GM03348 (cell line): ENCODE data around the gene ADGRA3.
"Not testable (repeated sequence)": the region's sequence is repeated elsewhere in the genome, so short reads cannot be mapped to it uniquely, and the experiment has no call there.

Experiments
- DNase-seq: peaks from one replicate; pipeline ENCODE4 v3.0.0; 2012; ENCODE audit warnings: low spot score

The ADGRA3 gene

DNA sequence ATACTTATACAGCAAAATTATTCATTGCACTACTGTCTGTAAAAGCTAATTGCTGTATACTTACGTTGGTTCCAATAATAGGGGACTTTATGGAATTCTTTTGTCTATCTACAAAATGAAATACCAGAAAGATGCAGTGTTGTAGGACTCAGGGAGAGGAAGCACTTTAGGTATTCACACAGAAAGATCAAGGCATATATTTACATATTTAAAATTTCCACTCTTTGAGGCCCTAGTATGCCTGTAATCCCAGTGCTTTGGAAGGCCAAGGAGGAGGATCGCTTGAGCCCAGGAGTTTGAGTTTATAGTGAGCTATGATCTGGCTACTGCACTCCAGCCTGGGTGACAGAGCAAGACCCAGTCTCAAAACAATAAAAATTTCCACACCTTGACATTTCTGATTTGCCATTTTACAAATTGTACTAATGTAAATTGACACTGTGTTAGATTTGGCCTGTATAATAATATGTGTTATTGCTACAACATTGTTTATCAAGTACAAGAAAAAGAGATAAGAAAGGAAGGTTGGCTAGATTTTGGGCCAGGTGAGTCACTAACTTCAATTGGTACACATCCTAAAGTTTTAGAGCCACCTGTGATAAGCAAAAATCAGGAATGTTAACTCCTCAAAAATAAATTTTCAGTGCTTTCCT, 35.1 kb downstream of the ADGRA3 start:
- DNase-seq: no peak

DNA sequence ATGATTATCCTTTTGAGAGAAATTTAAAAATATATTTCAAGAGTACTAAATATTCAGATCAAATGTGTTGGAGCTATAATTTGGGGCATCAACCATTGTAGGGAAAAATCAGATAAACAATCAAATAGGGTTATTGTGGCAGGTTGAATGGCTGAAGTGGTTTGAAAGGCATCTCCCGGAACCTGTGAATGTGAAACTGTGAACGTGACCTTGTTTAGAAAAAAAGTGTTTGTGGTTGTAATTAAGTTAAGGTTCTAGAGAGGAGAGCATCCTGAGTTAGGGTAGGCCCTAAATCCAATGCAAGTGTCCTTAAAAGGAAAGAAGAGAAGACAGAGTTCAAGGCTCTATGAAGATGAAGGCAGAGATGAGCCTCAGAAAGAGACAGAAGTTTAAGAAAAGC, 37.4 kb downstream of the ADGRA3 start:
- DNase-seq: no peak

DNA sequence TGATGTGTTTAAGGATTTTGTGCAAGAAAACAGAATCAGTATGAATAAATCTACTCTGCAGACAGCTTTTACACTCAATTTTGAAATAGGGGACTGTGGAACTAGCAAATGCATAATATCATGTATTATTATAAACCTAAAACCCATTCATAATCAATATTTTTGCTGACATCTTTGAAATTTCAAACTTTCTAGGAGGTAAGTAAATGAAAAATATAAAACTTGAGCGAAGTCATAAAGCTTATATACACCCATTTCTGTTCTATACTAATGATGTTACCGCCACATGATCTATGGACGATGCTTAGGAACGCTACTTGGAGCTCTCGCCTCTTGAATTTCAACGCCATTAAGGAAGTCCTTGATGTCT, 38.1 kb downstream of the ADGRA3 start:
- DNase-seq: no peak

DNA sequence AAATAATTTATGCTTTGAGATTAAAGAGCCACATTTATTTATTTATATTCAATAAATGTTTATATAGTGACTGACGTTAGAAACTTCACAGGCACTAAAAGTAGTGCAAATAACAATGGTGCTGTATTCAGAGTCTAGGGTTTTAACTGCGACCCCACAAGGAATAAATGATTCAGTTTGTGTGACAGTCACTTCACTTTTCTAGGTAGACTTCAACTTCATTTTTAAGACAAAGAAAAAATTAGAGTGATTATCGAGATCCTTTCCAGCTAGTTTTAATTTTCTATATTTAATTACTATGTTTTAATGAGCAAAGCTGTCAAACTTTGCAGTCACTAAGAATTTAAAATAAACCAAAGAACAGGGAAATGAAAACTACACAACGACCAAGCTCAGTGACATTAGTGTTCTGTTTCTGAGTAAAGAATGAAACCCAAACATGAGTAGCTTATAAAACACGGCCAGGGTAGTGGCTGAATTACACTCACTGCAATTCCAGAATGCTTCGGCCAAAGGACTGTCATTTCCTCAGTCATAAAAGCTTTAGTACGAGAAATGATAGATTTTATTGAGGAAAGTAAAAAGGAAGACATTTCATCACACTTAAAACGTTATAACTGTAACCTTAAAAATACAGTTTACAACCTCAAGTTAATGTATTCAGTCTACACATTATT, 38.6 kb downstream of the ADGRA3 start:
- no peak for DNase-seq

DNA sequence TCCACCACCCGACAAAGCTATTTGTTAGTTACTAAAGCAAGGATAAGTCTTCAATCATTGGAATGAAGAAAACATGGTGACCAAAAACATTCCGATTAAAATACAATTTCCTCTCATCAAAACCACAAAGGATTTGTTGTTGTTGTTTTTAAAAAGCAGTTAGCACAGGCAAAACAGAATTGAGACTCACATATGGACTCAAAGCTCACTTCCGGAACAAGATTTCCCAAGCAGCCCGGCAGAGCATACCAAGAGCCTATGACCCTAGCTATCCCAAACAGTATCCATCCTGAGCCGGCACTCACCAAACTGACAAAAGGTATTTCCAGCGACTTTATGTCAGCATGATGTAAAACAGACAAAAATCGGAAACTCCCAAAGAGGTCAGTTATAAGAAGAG, 39.9 kb downstream of the ADGRA3 start:
- no peak for DNase-seq

DNA sequence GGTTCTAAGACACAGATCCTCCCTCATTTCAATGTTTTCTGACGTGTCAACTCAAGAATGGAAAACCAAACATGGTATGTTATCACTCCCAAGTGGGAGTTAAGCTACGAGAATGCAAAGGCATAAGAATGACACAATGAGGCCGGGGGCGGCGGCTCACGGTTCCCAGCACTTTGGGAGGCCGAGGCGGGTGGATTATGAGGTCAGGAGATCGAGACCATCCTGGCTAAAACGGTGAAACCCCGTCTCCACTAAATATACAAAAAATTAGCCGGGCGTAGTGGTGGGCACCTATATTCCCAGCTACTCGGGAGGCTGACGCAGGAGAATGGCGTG, 40.6 kb downstream of the ADGRA3 start:
- DNase-seq: not testable (repeated sequence)

DNA sequence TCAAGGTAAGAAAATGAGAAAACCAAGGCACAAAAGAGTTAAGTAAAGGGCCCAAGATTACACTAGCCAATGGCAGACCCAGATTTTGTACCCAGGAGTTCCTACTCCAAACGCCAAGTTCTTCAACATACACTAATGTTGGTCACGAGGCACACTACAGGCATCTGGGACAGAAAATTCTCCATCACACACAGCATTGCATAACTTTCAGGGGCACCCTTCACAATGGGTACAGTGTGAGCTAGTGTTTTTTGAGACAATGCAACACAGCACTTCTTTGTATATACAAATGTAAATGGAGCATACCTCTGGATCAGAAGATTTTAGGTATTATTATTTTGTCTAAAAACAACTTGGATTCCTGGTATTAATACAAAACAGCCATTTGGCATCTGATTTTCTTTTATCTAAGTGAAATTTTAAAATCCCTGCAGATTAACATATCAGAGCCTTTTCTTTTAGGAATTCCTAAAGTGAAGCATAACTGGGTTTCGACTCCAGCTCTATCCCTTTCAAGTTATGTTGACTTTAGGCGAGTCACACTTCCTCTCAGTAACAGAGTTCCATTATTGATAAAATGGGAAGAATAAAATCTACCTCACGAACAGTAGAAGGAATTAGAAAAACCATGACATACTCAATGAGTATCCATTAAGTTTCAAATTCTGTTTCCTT, 41.1 kb downstream of the ADGRA3 start:
- no peak for DNase-seq

DNA sequence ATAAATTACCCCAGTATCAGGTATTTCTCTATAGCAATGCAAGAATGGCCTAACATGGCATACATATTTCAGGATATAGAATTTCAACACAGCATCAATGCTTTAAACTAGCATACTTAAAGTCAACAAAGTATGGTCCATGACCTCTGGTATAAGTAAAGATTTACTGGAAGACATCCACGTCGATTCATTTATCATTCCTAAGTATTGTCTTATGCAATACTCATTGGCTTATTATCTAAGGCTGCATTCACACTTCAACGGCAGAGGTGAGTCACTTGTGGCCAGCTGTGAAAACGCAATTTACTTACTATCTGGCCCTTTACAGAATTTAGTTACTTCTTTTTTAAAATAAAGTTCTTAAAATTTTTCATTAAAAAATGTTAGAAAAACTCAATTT, 42.6 kb downstream of the ADGRA3 start:
- DNase-seq: no peak

DNA sequence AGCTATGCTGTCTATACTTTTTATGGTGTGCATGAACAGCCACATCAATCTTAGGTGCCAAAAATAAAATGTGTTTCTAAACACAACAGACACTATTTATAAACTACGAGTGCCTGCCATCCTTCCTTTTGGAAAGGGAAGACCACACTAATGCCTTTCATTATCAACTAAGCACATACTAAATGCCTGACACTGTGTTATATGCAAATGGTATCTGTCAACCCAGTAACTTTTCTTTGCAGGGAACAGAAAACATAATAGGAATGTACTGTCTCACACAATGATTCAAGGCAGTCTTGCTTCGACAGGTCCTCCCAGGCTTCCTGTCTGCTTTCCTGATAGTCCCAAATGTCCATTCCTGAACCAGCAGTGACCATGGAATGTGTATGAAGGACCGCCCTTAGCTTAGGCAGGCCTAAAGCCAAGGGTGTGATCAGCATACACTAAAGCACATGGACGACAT, 43.8 kb downstream of the ADGRA3 start:
- DNase-seq: no peak

DNA sequence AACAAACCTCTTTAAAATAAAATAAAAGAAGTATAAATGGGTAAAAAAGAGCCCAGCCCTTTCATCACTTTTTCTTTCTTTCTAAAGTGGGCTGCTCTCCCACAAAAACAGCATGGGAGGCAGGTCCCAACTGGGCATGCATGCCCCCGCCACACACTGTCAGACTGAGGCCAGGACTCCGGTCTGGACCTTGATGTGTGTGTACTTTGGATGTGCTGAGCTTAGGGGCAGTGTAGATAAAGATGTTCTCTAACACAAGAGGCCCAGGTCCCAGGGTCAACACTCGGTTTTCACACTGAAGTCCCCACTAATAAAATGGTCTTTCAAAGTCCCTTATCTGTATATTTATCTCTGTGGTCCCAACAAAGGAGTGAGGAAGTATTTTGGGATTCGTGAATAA, 44.4 kb downstream of the ADGRA3 start:
- DNase-seq: no peak

DNA sequence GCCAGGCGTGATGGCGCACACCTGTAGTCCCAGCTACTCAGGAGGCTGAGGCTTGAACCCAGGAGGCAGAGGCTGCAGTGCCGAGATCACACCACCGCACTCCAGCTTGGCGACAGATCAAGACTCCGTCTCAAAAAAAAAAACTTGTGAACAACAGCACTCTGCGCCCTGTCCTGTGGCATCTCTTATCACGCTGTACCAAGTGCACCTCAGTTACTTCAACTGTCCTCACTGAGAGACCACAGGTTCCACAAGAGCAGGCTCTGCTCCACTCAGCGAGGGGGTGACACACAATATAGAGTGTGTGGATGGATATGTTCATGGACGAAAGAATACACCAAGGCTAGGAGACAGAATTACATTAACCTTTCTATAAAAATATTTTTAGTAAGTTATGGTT, 49.3 kb downstream of the ADGRA3 start:
- DNase-seq: no peak

DNA sequence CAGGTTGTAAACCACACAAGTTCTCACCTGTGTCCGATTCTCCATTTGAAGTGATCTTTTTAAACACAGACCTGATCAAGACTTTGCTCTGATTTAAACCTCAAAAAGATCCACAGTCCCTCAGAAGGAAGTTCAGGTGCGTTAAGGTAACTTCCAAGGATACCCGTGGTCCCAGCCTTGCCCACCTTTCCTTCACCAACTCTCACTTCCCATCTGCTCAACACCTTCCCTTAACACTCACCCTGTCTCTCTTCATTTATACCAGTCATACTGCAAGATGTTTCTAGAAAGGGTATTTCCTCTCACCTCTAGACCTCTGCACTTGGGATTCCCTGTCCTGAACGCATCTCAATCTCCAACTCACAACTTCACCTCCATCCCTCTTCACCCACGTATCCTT, 49.9 kb downstream of the ADGRA3 start:
- no peak for DNase-seq

DNA sequence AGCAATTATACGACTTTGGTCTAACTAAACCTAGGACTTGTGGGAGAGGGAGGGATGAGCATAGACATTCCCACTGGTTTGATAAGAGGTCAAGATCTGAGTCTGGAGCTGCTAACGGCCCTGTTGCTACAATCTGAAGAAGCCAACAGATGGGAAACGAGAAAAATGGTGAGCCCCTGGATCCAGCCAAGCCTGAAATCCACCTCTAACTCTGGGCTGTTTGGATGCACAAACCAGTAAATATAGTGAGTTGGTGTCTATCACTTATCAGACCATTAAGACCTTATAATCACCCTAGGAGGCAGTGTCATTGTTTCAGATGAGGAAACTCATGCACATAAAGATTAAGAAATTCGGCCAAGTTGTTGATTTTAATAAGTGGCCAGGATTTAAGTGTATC, 50.5 kb downstream of the ADGRA3 start:
- no peak for DNase-seq

DNA sequence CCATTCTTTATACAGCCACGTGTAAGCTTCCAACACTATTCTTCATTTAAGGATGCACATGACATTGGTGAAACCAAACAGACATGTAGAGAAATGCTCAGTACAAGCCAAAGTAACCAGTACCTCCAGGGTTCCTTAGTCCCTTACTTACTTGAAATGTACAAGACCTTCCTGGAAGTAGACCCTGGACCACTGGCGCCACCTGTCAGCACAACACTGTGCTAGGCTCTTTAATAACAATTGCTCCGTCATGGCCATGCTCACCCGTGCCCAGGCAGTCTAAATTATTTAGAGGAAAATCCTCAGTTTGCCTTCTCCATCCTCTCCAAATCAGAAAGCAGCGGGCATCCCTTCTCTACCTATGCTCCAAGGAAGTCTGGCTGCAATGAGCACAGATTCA, 52.7 kb downstream of the ADGRA3 start:
- DNase-seq: no peak

DNA sequence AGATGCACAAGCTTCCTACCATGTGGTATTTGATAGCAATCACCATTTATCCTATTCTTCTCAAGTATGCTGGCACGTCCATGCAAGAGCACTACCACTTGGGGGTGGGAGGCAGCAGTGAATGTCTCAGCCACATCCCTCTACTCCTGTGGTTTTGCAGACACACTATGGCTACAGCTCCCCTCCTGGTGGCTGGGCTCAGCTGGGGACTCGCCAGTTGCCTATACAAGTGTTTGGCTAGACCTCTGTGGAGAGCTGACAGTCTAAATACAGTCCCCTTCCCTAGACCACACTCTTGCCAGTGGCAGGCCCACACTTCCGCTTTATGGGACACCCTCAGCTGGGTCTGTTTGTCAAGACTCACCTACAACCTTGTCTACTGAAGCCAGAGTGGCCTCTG, 53.2 kb downstream of the ADGRA3 start:
- no peak for DNase-seq

DNA sequence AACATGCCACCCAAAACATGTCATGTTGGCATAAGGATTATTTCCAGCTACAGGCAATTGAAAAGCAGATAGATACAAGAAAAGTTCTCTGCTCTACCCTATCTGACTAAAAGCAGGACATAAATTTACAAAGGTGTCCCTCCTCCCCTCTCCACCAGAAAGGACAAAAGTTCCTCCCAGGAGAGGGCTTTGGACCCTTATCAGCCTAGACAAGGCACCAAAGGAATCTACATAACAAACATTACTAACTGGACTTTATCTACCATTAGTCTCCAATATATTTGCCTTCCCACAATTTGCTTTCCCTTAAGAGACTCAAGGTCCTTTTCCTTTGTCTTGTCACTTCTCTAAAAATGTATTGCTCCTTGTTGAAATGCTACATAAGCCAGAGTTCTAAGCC, 55.6 kb downstream of the ADGRA3 start:
- DNase-seq: no peak

DNA sequence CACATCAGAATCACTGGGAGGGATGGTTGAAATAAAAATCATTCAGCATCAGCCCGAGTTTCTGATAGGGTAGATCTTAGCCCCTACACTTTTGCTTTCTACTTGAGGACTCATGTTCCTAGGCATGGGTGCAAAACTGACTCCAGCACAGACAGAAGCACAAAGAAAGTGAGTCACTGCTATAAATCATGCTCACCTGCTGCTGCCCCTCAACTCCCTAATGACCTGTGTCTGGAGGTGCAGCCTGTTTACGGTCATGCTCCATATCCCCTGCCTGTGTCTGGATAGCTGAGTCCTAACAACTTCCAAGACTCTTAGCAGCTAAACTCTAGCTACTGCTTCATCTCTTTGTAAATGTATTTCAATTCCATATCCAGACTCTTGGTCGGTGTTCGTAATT, 57.8 kb downstream of the ADGRA3 start:
- no peak for DNase-seq

DNA sequence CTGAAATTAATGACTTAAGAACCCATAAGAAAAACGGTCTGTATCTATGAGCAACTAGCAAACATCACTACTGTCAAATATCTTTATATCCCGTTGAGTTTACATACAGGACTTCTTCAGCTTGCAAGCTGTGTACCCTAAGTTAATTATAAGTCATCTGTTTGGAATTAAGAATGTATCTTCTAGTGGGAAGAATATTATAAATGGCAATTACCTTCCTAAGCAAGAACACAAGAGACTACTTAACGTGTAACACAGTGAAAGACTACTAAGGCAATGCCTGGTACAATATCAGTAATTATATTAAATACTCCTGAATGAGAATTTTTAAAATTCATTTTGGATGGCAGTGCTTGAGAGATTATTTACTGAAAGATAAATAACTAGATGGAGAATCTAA, 58.5 kb downstream of the ADGRA3 start:
- DNase-seq: no peak

DNA sequence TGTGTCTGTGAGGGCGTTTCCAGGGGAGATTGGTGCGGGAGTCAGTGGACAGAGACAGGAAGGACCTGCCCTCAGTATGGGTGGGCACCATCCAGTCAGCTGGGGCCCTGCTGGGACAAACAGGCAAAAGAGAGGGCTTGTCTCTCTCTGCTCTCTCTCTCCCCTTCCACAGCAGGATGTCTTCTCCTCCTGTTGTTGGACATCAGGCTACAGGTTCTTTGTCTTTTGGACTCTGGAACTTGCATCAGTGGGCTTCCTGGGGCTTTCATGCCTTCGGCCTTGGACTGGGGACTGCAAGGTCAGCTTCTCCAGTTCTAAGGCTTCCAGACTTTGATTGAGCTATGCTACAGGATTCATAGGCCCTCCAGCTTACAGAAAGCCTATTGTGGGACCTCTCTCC, 59.6 kb downstream of the ADGRA3 start:
- no peak for DNase-seq

DNA sequence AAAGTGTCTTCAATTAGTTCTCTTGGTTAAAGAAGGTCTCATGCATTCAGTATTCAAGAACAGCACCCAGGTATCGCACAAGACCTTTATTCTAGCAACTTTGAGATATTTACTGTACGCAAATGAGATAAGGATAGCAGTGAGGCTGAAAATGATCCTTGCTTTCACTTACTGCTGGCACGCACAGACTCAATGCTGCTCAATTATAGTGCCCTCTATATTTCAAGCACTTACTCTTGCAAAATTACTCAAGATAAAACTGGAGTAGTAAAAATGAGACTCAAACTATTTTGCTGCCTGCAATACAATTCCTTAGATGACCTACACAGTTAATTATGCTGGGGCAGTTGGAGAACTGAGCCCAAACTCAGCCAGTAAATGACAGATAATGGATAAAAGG, 60.9 kb downstream of the ADGRA3 start:
- DNase-seq: no peak

DNA sequence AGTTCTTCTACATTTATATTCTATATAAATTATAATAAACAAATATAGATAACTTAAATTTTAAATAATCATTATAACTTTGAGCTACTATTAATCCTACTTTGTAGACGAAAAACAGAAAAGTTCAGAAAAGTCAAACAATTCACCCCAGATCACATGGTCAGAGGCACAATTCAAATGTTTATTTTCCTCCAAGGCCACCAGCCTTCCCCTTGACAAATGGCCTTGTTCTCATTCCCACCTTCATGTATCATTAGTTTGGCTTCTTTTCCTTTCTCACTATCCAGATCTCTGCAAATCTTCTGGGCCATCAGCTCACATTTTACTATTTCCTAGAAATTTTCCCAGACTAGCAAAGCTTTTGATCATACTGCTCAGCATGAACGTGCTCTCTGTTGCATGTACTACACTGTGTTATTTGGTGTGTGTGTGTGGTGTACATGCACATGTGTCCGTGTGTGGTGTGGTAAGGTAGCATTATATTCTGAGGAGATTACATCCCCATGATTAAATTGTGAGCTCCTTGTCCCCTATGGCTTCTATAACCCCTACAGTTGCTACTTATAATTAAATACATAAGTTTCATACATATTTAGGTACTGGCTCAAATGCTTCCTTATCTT, 61.5 kb downstream of the ADGRA3 start:
- no peak for DNase-seq

DNA sequence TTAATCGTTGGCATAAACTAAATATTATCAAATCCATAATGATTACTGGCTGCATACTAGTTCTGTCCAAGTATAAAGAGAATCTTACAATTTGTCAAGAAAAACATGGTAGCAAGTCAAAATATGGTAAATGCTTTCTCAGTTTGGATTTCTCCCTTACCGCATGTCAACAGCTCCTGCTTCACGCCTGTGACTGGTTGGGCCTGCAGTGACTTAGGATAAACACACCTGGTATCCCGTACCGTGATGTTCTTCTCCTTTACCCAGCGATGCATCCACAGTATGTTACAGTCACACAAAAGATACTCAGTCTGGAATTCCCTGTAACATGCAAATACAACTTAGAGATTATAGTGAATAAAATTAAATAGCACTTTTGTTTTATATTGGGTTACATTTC, 71.1 kb downstream of the ADGRA3 start:
- no peak for DNase-seq

DNA sequence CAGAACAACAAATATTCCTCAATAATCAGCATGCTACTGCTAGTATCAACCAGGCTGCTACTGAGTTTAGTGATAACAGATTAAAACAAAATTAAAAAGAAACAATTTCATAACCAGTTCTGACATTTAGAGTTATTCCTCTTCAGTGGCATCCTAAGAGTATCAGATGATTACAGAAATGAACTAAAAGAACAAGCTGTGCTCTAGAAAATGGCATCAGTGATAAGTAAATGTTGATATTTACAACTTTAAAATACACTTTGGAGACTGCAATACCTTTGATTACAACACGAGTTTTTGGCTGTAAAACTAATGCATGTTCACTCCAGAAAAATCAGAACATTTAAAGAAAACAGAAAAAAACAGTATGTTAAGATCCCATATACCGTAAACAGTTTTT, 72.9 kb downstream of the ADGRA3 start:
- DNase-seq: no peak
